K562 (cell line): Measurements from ENCODE around the gene HSPA4. TPM values are rescaled to one million over a fixed set of nuclear protein-coding genes. Genes with fewer than 3 reads are reported as not detected.
A peak's percentile ranks its signal among the peaks of the same experiment; 100 is the strongest.

Experiments
- ESRRA ChIP-seq: fragments of 450-650 bp; IDR thresholded peaks from 2 replicates; pipeline ENCODE4 v1.6.1; 2014; ENCODE audit warnings: low read depth, mild to moderate bottlenecking, moderate library complexity, borderline replicate concordance
- ETV1 ChIP-seq: fragments of 450-650 bp; conservative IDR thresholded peaks from 2 replicates; pipeline ENCODE4 v1.6.1; 2016; ENCODE audit warnings: missing genetic modification characterization, control low read depth, low read depth, missing compliant biosample characterization
- KLF13 ChIP-seq: fragments of 450-650 bp; IDR thresholded peaks from 2 replicates; pipeline ENCODE4 v1.6.1; 2016; ENCODE audit warnings: missing genetic modification characterization, low read depth, mild to moderate bottlenecking, missing compliant biosample characterization, moderate library complexity, borderline replicate concordance
- MAZ ChIP-seq, 2 experiments: fragments of 450-650 bp in 1 of 2; sonication (generic) in 1 of 2; formaldehyde crosslinking; IDR thresholded peaks in 1 of 2; conservative IDR thresholded peaks in 1 of 2; 2 replicates each; pipeline versions ENCODE4 v1.4.0 to v1.5.0; 2020; ENCODE audit warnings: mild to moderate bottlenecking in 1 of 2, missing genetic modification reagents in 1 of 2
- MECOM ChIP-seq: fragments of 250-450 bp; sonication (Bioruptor Pico); IDR thresholded peaks from 2 replicates; pipeline ENCODE4 v1.8.0; 2022; ENCODE audit warnings: inconsistent platforms
- MEF2A ChIP-seq: IDR thresholded peaks from 2 replicates; pipeline ENCODE4 v1.6.1; 2011; ENCODE audit warnings: low read depth, mild to moderate bottlenecking, low read length, moderate library complexity; ENCODE audit not compliant: control insufficient read depth
- POLR2AphosphoS5 ChIP-seq: IDR thresholded peaks from 2 replicates; pipeline ENCODE4 v1.6.1; 2011; ENCODE audit warnings: mild to moderate bottlenecking, low read depth, low read length, moderate library complexity; ENCODE audit not compliant: control insufficient read depth, insufficient read depth
- SIRT6 ChIP-seq: IDR thresholded peaks from one replicate; pipeline ENCODE4 v1.6.1; 2012; ENCODE audit warnings: low read depth, mild to moderate bottlenecking, control low read depth, inconsistent platforms, low read length, moderate library complexity
- SREBF2 ChIP-seq: sonication (generic); formaldehyde crosslinking; IDR thresholded peaks from 2 replicates; pipeline ENCODE4 v1.4.0; 2020; ENCODE audit warnings: mild to moderate bottlenecking, missing genetic modification reagents
- ZBTB7A ChIP-seq: IDR thresholded peaks from 2 replicates; pipeline ENCODE4 v1.6.1; 2011; ENCODE audit warnings: low read depth, mild to moderate bottlenecking, low read length, moderate library complexity, borderline replicate concordance; ENCODE audit not compliant: control insufficient read depth
- ZNF239 ChIP-seq: fragments of 250-450 bp; sonication (Bioruptor Pico); IDR thresholded peaks from 2 replicates; pipeline ENCODE4 v1.4.0; 2020; ENCODE audit warnings: mild to moderate bottlenecking
- ZNF274 ChIP-seq: IDR thresholded peaks from 2 replicates; pipeline ENCODE4 v1.6.1; 2011; ENCODE audit warnings: low read depth, mild to moderate bottlenecking, low read length, moderate library complexity, borderline replicate concordance
- ZNF316 ChIP-seq: fragments of 450-650 bp; IDR thresholded peaks from 2 replicates; pipeline ENCODE4 v1.6.1; 2016
- ZNF384 ChIP-seq: IDR thresholded peaks from 2 replicates; pipeline ENCODE4 v1.6.1; 2012; ENCODE audit warnings: low read depth, low read length, improper control_type of control experiment
- ZNF551 ChIP-seq: fragments of 250-450 bp; sonication (Bioruptor Pico); IDR thresholded peaks from 2 replicates; pipeline ENCODE4 v1.5.0; 2021; ENCODE audit warnings: mild to moderate bottlenecking, moderate library complexity
- polyA plus RNA-seq, 8 experiments: library from polyadenylated mRNA; depleted of rRNA in 4 of 8; stranded (reverse) in 5 of 8; unstranded in 3 of 8; fragments of >200 nt; fragmentation: Nextera tagmentation in 2 of 8; fragmentation: Illumina TruSeq in 1 of 8; extraction: Ambion mirVana in 2 of 8; extraction: Trizol in 1 of 8; gene quantifications; 2 replicates each; pipeline versions ENCODE4 v1.2.1 to v1.2.3, GENCODE V29; 2011 to 2014; ENCODE audit warnings: inconsistent platforms in 1 of 8, missing spikeins in 1 of 8
- total RNA-seq, 7 experiments: library from RNA; depleted of rRNA in 6 of 7; stranded (reverse); fragments of >200 nt in 6 of 7; fragmentation: Illumina TruSeq in 2 of 7; extraction: Trizol in 2 of 7; gene quantifications; 2 replicates each; pipeline versions ENCODE4 v1.2.1 to v1.2.3, GENCODE V29; 2011 to 2021; ENCODE audit warnings: low replicate concordance in 1 of 7
- TF ChIP-seq, protein P1 (sequence below), 2 experiments: fragments of 450-650 bp; IDR thresholded peaks; 2 replicates each; pipeline ENCODE4 v1.6.1; 2018; ENCODE audit warnings: mild to moderate bottlenecking in 2 of 2, low read depth in 1 of 2; ENCODE audit not compliant: partially characterized antibody in 2 of 2
- TF ChIP-seq, protein P2 (sequence below): fragments of 450-650 bp; formaldehyde crosslinking; IDR thresholded peaks from 2 replicates; pipeline ENCODE4 v1.4.0; 2020; ENCODE audit warnings: mild to moderate bottlenecking, mixed read lengths
- TF ChIP-seq, protein P3 (sequence below): fragments of 450-650 bp; IDR thresholded peaks from 2 replicates; pipeline ENCODE4 v1.6.1; 2016; ENCODE audit warnings: mild to moderate bottlenecking

The HSPA4 gene
- total and polyA plus RNA-seq, 9 of the 15 experiments (the other 6 are each of a cell fraction or from before 2014, with no cell fraction given), result 90.3 to 286 (median 148) TPM

DNA sequence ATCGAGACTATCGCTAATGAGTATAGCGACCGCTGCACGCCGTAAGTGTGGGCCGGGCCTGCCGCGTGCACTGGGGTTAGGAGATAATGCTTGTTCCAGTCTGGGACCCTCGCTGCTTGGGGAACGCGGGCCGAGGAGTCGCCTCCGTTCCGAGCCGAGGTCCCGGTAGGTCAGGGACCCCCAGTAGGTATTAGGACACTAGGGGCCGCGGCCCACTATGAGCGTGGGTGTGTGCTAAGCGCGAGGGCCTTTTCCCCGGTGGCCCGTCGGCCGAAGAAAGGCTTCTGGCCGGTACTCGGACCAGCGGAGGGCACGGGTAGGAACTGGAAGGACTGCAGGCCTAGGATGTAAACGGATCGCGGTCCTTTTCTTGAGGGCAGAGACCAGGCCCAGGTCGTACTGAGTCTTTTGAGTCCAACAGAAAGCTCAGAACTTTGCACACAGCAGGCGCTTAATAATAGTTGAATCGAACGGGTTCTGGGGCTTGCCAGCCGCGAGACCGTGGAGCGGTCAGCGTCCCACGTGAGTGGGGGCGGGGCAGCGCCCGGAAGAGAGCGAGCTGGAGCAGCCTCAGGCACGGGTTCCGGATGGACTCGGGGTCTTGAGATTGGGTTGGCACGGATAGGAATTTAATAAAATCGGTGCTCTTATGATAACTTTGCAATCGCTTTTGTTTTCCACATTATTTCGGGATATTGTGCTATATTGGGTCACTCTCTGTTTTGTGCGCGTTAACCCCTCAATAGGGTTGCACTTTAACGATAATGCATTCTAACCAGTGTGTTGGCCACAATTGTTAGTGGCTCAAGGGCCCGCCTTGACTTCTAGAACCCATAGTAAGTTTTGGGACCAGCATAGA lies 733 bp downstream of the HSPA4 start (continued):
- TF ChIP-seq, protein P1, sequence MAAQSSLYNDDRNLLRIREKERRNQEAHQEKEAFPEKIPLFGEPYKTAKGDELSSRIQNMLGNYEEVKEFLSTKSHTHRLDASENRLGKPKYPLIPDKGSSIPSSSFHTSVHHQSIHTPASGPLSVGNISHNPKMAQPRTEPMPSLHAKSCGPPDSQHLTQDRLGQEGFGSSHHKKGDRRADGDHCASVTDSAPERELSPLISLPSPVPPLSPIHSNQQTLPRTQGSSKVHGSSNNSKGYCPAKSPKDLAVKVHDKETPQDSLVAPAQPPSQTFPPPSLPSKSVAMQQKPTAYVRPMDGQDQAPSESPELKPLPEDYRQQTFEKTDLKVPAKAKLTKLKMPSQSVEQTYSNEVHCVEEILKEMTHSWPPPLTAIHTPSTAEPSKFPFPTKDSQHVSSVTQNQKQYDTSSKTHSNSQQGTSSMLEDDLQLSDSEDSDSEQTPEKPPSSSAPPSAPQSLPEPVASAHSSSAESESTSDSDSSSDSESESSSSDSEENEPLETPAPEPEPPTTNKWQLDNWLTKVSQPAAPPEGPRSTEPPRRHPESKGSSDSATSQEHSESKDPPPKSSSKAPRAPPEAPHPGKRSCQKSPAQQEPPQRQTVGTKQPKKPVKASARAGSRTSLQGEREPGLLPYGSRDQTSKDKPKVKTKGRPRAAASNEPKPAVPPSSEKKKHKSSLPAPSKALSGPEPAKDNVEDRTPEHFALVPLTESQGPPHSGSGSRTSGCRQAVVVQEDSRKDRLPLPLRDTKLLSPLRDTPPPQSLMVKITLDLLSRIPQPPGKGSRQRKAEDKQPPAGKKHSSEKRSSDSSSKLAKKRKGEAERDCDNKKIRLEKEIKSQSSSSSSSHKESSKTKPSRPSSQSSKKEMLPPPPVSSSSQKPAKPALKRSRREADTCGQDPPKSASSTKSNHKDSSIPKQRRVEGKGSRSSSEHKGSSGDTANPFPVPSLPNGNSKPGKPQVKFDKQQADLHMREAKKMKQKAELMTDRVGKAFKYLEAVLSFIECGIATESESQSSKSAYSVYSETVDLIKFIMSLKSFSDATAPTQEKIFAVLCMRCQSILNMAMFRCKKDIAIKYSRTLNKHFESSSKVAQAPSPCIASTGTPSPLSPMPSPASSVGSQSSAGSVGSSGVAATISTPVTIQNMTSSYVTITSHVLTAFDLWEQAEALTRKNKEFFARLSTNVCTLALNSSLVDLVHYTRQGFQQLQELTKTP (IDR thresholded peaks at IDR 0.05; ENCODE audit: low read depth in 1 of 2, partially characterized antibody in 2 of 2), result peak in 1 of 2 experiments; percentile 12
- TF ChIP-seq ZNF551 (CRISPR knock-in tag) (no peak), SIRT6 (no peak), SREBF2 (CRISPR knock-in tag) (peak; percentile 75), MECOM (CRISPR knock-in tag) (no peak), ZNF274 (no peak), ZNF316 (peak; percentile 54; the same call in 1 of the 2 replicates), MAZ (CRISPR knock-in tag; conservative IDR thresholded peaks at IDR 0.05 in 1 of 2, IDR thresholded peaks at IDR 0.05 in 1 of 2) (peak; percentile 14 to 33; a peak in 2 of 4 replicates), KLF13 (tag) (0 out of 2 replicates have a peak, but pooled peaks have one; percentile 74), ZNF239 (CRISPR knock-in tag) (no peak), ZBTB7A (peak; percentile 44; the same call in 1 of the 2 replicates), ESRRA (0 out of 2 replicates have a peak, but pooled peaks have one; percentile 5), ETV1 (peak; percentile 89), MEF2A (0 out of 2 replicates have a peak, but pooled peaks have one; percentile 15), ZNF384 (no peak), POLR2AphosphoS5 (peak; percentile 25; the same call in 1 of the 2 replicates)
- TF ChIP-seq, protein P2, sequence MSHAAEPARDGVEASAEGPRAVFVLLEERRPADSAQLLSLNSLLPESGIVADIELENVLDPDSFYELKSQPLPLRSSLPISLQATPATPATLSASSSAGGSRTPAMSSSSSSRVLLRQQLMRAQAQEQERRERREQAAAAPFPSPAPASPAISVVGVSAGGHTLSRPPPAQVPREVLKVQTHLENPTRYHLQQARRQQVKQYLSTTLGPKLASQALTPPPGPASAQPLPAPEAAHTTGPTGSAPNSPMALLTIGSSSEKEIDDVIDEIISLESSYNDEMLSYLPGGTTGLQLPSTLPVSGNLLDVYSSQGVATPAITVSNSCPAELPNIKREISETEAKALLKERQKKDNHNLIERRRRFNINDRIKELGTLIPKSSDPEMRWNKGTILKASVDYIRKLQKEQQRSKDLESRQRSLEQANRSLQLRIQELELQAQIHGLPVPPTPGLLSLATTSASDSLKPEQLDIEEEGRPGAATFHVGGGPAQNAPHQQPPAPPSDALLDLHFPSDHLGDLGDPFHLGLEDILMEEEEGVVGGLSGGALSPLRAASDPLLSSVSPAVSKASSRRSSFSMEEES, result peak; percentile 44
- TF ChIP-seq, protein P3, sequence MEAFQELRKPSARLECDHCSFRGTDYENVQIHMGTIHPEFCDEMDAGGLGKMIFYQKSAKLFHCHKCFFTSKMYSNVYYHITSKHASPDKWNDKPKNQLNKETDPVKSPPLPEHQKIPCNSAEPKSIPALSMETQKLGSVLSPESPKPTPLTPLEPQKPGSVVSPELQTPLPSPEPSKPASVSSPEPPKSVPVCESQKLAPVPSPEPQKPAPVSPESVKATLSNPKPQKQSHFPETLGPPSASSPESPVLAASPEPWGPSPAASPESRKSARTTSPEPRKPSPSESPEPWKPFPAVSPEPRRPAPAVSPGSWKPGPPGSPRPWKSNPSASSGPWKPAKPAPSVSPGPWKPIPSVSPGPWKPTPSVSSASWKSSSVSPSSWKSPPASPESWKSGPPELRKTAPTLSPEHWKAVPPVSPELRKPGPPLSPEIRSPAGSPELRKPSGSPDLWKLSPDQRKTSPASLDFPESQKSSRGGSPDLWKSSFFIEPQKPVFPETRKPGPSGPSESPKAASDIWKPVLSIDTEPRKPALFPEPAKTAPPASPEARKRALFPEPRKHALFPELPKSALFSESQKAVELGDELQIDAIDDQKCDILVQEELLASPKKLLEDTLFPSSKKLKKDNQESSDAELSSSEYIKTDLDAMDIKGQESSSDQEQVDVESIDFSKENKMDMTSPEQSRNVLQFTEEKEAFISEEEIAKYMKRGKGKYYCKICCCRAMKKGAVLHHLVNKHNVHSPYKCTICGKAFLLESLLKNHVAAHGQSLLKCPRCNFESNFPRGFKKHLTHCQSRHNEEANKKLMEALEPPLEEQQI, result no peak
